ENCODE data around the gene RIN3.

Gene RIN3

DNA sequence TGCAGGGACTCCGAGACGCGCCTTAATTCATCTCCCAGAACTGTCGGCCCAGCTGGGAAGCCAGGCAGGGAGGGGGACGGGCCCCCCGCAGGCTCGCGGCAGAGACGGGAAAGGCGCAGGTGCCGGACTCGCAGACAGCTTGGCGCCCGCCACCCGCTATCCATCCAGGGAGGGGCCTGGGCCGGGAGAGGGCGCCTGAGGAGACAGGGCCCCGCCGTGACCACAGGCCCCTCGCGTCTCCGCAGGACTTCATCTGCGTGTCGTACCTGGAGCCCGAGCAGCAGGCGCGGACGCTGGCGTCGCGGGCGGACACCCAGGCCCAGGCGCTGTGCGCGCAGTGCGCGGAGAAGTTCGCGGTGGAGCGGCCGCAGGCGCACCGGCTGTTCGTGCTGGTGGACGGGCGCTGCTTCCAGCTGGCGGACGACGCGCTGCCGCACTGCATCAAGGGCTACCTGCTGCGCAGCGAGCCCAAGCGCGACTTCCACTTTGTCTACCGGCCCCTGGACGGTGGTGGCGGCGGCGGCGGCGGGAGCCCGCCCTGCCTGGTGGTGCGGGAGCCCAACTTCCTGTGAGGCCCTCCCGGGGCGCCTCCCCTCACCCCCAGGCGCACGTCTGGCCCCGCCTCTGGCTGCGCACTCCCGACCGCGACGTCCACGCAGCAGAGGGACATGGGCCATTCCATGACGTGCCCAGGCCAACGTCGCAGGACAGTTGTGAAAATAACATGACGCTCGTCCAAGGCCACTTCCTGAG is 174.3 kb downstream of the RIN3 start:
- DNase-seq (ENCODE audit: low read depth) = no peak
- H3K4me3 ChIP-seq (ENCODE audit: low read depth, low read length) = no peak overlapping the region
- TF ChIP-seq MYC (IDR thresholded peaks at IDR 0.05; ENCODE audit: low read depth, low read length) (no peak), MAX (IDR thresholded peaks at IDR 0.05; ENCODE audit: low read depth, low read length) (no peak), POLR2A (IDR thresholded peaks at IDR 0.05; ENCODE audit: extremely low read depth, insufficient read length) (no peak)
- TF ChIP-seq, protein P1, sequence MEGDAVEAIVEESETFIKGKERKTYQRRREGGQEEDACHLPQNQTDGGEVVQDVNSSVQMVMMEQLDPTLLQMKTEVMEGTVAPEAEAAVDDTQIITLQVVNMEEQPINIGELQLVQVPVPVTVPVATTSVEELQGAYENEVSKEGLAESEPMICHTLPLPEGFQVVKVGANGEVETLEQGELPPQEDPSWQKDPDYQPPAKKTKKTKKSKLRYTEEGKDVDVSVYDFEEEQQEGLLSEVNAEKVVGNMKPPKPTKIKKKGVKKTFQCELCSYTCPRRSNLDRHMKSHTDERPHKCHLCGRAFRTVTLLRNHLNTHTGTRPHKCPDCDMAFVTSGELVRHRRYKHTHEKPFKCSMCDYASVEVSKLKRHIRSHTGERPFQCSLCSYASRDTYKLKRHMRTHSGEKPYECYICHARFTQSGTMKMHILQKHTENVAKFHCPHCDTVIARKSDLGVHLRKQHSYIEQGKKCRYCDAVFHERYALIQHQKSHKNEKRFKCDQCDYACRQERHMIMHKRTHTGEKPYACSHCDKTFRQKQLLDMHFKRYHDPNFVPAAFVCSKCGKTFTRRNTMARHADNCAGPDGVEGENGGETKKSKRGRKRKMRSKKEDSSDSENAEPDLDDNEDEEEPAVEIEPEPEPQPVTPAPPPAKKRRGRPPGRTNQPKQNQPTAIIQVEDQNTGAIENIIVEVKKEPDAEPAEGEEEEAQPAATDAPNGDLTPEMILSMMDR (IDR thresholded peaks at IDR 0.05; ENCODE audit: low read depth, low read length) = no peak

DNA sequence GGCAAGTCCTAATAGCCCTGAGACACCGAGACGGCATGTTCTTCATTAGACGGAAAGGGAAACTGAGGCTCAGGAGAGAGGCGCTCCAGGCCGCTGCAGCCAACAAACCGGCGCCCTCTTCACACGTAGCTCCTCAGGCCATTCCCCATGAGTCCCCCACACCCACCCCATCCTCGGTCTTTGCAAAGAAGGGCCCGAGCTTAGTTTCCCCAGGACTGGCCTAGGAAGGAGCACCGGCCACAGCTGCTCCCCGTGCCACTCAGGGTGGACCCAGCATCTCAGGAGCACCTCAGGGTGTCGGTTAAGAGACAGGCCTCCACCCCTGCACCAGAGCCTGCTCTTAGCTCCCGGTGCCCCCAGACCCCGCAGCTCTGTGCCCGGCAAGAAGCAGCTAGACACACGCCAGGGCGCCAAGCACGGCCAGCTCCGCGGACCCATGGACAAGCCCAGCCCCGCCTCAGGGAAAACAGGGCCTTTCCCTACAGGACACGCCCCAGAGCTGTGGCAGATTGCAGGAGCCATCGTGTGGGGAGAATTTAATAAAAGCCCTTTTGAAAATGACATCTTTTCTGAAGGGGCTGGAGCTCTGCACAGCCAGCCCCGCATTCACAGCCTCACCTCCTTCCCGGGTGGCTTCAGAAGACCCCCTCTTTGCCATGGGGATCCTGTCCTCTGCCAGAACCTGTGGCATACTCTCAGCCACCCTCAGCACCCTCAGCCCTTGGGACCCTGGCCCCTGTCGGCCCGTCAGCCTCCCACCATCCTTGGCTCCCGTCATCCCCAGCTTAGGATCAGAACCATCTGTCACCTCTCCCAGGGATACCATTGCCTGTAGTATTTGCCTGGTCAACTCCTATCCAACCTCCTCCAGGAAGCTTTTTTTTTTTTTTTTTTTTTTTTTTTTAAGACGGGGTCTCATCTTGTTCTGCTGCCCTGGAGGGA is 175.1 kb downstream of the RIN3 start:
- no peak overlapping the region for H3K4me3 ChIP-seq (ENCODE audit: low read depth, low read length)
- TF ChIP-seq POLR2A (IDR thresholded peaks at IDR 0.05; ENCODE audit: extremely low read depth, insufficient read length) = no peak
- no peak for TF ChIP-seq MYC (IDR thresholded peaks at IDR 0.05; ENCODE audit: low read depth, low read length)
- TF ChIP-seq, protein P1 (IDR thresholded peaks at IDR 0.05; ENCODE audit: low read depth, low read length) = no peak
- TF ChIP-seq MAX (IDR thresholded peaks at IDR 0.05; ENCODE audit: low read depth, low read length) = no peak
- DNase-seq (ENCODE audit: low read depth) = no peak

DNA sequence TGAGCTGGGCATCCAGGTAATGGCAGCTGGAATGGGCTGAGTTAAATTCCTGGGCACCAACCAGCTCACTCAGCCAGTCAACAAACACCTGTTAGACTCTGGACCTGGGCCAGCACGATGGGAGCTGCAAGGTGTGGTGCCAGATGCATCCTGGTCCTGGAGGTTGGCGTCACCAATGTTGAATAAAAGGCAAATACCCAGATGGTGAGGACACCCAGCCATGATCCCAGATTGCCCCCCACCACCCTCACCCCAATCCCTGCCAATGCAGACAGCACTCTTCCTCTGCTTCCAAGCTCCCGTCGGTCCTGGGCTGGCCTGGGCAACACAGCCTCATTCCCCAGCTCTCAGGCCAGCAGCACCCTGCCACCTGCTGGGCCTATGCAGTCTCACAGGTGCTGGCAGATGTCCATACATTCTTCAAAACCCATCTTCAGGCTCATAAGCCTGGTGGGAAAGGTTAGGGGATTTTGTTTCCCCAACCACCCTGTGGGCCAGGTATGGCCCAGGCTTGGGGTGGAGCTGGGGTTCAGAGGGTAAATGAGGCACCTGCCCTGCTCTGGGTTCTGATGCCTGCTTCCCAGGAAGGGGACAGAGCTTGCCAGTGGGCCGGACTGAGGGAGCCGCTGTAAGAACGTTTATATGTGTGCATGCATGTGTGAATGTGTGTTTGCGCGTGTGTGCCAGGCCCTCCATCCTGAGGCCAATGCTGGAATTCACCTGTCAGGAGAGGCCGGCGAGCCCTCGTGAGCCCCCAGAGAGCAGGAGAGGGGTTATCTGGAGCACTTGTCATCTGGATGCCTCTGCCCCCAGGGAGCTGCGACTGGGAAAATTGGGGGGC is 176.8 kb downstream of the RIN3 start:
- H3K4me3 ChIP-seq (ENCODE audit: low read depth, low read length) = no peak overlapping the region
- peak; percentile 45 for DNase-seq (ENCODE audit: low read depth)
- TF ChIP-seq, protein P1 (IDR thresholded peaks at IDR 0.05; ENCODE audit: low read depth, low read length) = peak; percentile 37
- no peak for TF ChIP-seq POLR2A (IDR thresholded peaks at IDR 0.05; ENCODE audit: extremely low read depth, insufficient read length)

GRCh38 chr14:92692822-92693226 is 179.2 kb downstream of the RIN3 start:
- TF ChIP-seq MYC (IDR thresholded peaks at IDR 0.05; ENCODE audit: low read depth, low read length) = no peak
- no peak for TF ChIP-seq MAX (IDR thresholded peaks at IDR 0.05; ENCODE audit: low read depth, low read length)
- TF ChIP-seq, protein P1 (IDR thresholded peaks at IDR 0.05; ENCODE audit: low read depth, low read length) = no peak
- no peak for TF ChIP-seq POLR2A (IDR thresholded peaks at IDR 0.05; ENCODE audit: extremely low read depth, insufficient read length)
- no peak overlapping the region for H3K4me3 ChIP-seq (ENCODE audit: low read depth, low read length)
- no peak for DNase-seq (ENCODE audit: low read depth)

DNA sequence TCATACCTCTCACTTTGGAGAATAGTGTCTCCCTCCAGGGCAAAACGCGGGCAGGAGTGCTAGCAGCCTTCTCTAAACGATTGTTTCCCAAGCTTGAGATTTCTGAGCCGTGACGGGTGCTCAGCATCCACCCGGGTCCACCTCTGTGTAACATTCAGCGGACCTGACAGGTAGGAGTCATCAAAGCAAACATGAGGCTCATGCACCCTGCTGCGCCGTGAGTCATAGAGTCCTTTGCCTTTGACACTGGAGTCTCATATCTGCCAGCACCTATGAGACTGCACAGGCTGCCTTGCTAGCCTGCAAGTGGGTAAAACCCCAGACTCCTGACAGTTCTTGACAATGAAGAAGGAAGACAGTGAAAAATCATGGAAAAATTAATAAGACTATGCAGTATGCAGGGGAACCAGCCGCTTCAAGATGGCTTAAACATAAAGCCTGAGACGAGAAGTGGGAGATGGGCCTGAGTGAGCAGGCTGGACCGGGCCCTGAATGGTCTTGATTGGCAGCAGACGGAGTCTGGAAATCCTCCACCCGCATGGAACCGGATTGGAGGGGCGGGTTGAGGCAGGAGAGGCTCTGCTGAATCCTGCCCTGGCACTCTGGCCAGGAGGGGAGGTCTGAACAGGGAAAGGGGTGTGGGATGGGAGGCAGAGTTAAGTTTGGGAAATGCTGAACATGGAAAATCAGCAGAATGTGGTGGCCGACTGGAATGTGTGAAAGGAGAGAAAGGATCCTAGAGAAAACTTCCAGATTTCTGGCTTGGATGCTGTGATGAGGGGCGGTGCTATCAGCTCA is 180.6 kb downstream of the RIN3 start:
- H3K4me3 ChIP-seq (ENCODE audit: low read depth, low read length) = no peak overlapping the region
- TF ChIP-seq MYC (IDR thresholded peaks at IDR 0.05; ENCODE audit: low read depth, low read length) (no peak), MAX (IDR thresholded peaks at IDR 0.05; ENCODE audit: low read depth, low read length) (no peak), POLR2A (IDR thresholded peaks at IDR 0.05; ENCODE audit: extremely low read depth, insufficient read length) (no peak)
- TF ChIP-seq, protein P1 (IDR thresholded peaks at IDR 0.05; ENCODE audit: low read depth, low read length) = no peak
- no peak for DNase-seq (ENCODE audit: low read depth)

Data from NB4 (cell line).